K562 (cell line): ENCODE data around the gene ERAS. TPM values are rescaled to one million over a fixed set of nuclear protein-coding genes. Genes with fewer than 3 reads are reported as not detected.
A peak's percentile ranks its signal among the peaks of the same experiment; 100 is the strongest.

Experiments
- ATAC-seq: fragments of 200-7000 bp; cut with Tn5 transposase; 3 replicates; pipeline ENCODE4 v1.9.1; 2020; ENCODE audit warnings: moderate library complexity
- BruUV-seq: library from RNA; stranded (reverse); fragments of 400-500 nt; replicated peaks from 2 replicates; lab custom pipeline; 2021; lab: Mats Ljungman, UMichigan
- CTCF ChIA-PET: fragments of 300-600 bp; formaldehyde crosslinking; extraction: SDS; loops from one replicate; lab custom pipeline; 2021; ENCODE audit warnings: low intra/inter-chr PET ratio; lab: Yijun Ruan, JAX
- POLR2A ChIA-PET: fragments of 300-600, 350-650 bp; sonication (Branson Sonifier 250); formaldehyde crosslinking; extraction: SDS; loops from one replicate; lab custom pipeline; 2021; ENCODE audit warnings: antibody characterized with exemption, inconsistent platforms; lab: Yijun Ruan, JAX
- DNase-seq, 4 experiments: peaks; one replicate each; pipeline versions ENCODE4 v3.0.0 to v3.0.0-alpha.2; 2011 to 2018; ENCODE audit warnings: low spot score in 3 of 4, mixed read lengths in 3 of 4; ENCODE audit errors: extremely low read depth in 1 of 4
- FAIRE-seq: peaks from 2 replicates; lab custom pipeline; 2011; peaks lifted over from hg19 to GRCh38; lab: Jason Lieb, UNC
- H2AFZ ChIP-seq: 2 replicates; pipeline ENCODE4 v1.6.0; 2011; ENCODE audit warnings: low read depth, low read length, control low read depth, inconsistent platforms
- H3K27ac ChIP-seq: fragments of 200-600 bp; 3 replicates; pipeline ENCODE4 v1.8.0; 2011; ENCODE audit warnings: low read depth, mild to moderate bottlenecking, control low read depth, inconsistent platforms, low read length, moderate library complexity, mixed read lengths; ENCODE audit errors: extremely low read depth
- H3K27me3 ChIP-seq, 2 experiments: fragments of 300-600 bp in 1 of 2; 2 replicates in 1 of 2; 3 replicates in 1 of 2; pipeline versions ENCODE4 v1.6.0 to v1.8.0; 2011; ENCODE audit warnings: inconsistent platforms in 2 of 2, low read length in 2 of 2, mild to moderate bottlenecking in 1 of 2, mixed read lengths in 1 of 2, moderate library complexity in 1 of 2; ENCODE audit not compliant: control insufficient read depth in 2 of 2, insufficient read depth in 2 of 2
- H3K36me3 ChIP-seq: fragments of 300-600 bp; 3 replicates; pipeline ENCODE4 v1.8.0; 2011; ENCODE audit warnings: mild to moderate bottlenecking, low read length, inconsistent platforms; ENCODE audit not compliant: control insufficient read depth, insufficient read depth
- H3K4me1 ChIP-seq, 2 experiments: fragments of 200-600 bp in 1 of 2; replicated peaks in 1 of 2; 2 replicates in 1 of 2; 3 replicates in 1 of 2; pipeline versions ENCODE4 v1.5.1 to v1.8.0; 2011; ENCODE audit warnings: inconsistent platforms in 2 of 2, low read length in 2 of 2, mild to moderate bottlenecking in 1 of 2, mixed read lengths in 1 of 2, moderate library complexity in 1 of 2; ENCODE audit not compliant: control insufficient read depth in 2 of 2, insufficient read depth in 2 of 2
- H3K4me2 ChIP-seq: 2 replicates; pipeline ENCODE4 v1.6.1; 2011; ENCODE audit warnings: low read length, control low read depth, inconsistent platforms, mixed read lengths; ENCODE audit not compliant: insufficient read depth
- H3K4me3 ChIP-seq: fragments of 200-600 bp; sonication (generic), shearing (Covaris generic); 2 replicates; pipeline ENCODE4 v1.5.1; 2016; ENCODE audit warnings: control low read depth, inconsistent platforms
- H3K79me2 ChIP-seq: fragments of 200-600 bp; 3 replicates; pipeline ENCODE4 v1.8.0; 2011; ENCODE audit warnings: low read length, inconsistent platforms; ENCODE audit not compliant: control insufficient read depth, insufficient read depth
- H3K9ac ChIP-seq, 2 experiments: 2 replicates each; pipeline versions ENCODE4 v1.6.0 to v1.6.1; 2011; ENCODE audit warnings: low read depth in 2 of 2, low read length in 2 of 2, control low read depth in 1 of 2, inconsistent platforms in 1 of 2, mild to moderate bottlenecking in 1 of 2, mixed read lengths in 1 of 2; ENCODE audit not compliant: insufficient read depth in 1 of 2
- H3K9me1 ChIP-seq: one replicate; pipeline ENCODE4 v1.6.0; 2011; ENCODE audit warnings: inconsistent platforms, mild to moderate bottlenecking, low read length, moderate library complexity; ENCODE audit not compliant: control insufficient read depth, insufficient read depth
- H3K9me3 ChIP-seq: replicated peaks from 2 replicates; pipeline ENCODE4 v1.5.1; 2011; ENCODE audit warnings: low read depth, low read length, inconsistent platforms; ENCODE audit not compliant: control insufficient read depth, insufficient read depth
- H4K20me1 ChIP-seq: replicated peaks from 2 replicates; pipeline ENCODE4 v1.6.1; 2011; ENCODE audit warnings: low read length, inconsistent platforms, mixed read lengths; ENCODE audit not compliant: control insufficient read depth, insufficient read depth
- MCM5 ChIP-seq: fragments of 450-650 bp; IDR thresholded peaks from 2 replicates; pipeline ENCODE4 v1.6.1; 2016; ENCODE audit warnings: low read depth
- POLR2G ChIP-seq: fragments of 200-400 bp; formaldehyde crosslinking; IDR thresholded peaks from 2 replicates; pipeline ENCODE4 v1.6.1; 2017; ENCODE audit warnings: low read depth, mild to moderate bottlenecking, antibody characterized with exemption, low read length, moderate library complexity
- THRAP3 ChIP-seq: fragments of 450-650 bp; IDR thresholded peaks from 2 replicates; pipeline ENCODE4 v1.6.1; 2016; ENCODE audit warnings: mild to moderate bottlenecking, inconsistent platforms, borderline replicate concordance
- WGBS: fragments of 100-300 bp; shearing (Covaris generic); methylation state at CpG from one replicate; pipeline ENCODE4 v1.1.6; 2016; ENCODE audit warnings: low coverage, mixed read lengths; ENCODE audit not compliant: insufficient coverage; ENCODE audit errors: missing lambda C conversion rate; 5-methylcytosine and 5-hydroxymethylcytosine counted together
- in situ Hi-C: fragments of 300-500 bp; cut with MboI; formaldehyde crosslinking; loops from 4 replicates; pipeline ENCODE4 v1.15.0; 2018; ENCODE audit warnings: inconsistent platforms, mixed read lengths
- intact Hi-C: fragments of 100-400 bp; cut with micrococcal nuclease; formaldehyde crosslinking; loops from 2 replicates; pipeline ENCODE4 v1.14.2; 2022
- polyA plus RNA-seq, 8 experiments: library from polyadenylated mRNA; depleted of rRNA in 4 of 8; stranded (reverse) in 5 of 8; unstranded in 3 of 8; fragments of >200 nt; fragmentation: Nextera tagmentation in 2 of 8; fragmentation: Illumina TruSeq in 1 of 8; extraction: Ambion mirVana in 2 of 8; extraction: Trizol in 1 of 8; gene quantifications; 2 replicates each; pipeline versions ENCODE4 v1.2.1 to v1.2.3, GENCODE V29; 2011 to 2014; ENCODE audit warnings: inconsistent platforms in 1 of 8, missing spikeins in 1 of 8
- total RNA-seq, 7 experiments: library from RNA; depleted of rRNA in 6 of 7; stranded (reverse); fragments of >200 nt in 6 of 7; fragmentation: Illumina TruSeq in 2 of 7; extraction: Trizol in 2 of 7; gene quantifications; 2 replicates each; pipeline versions ENCODE4 v1.2.1 to v1.2.3, GENCODE V29; 2011 to 2021; ENCODE audit warnings: low replicate concordance in 1 of 7
- TF ChIP-seq, protein P1 (sequence below): sonication (generic); formaldehyde crosslinking; IDR thresholded peaks from 2 replicates; pipeline ENCODE4 v1.8.1; 2023; ENCODE audit warnings: mild to moderate bottlenecking, missing genetic modification reagents

The ERAS gene
- total and polyA plus RNA-seq, 9 of the 15 experiments (the other 6 are each of a cell fraction or from before 2014, with no cell fraction given): 0.07 to 0.12 TPM; not detected in 7

- Histone ChIP-seq H2AFZ (no peak overlapping the region), H3K4me3 (no peak overlapping the region), H3K79me2 (no peaks in the 10 kb centered on the region), H3K36me3 (peaks cover 27% of the 10 kb centered on the region; the same call in 2 of the 3 replicates), H3K4me1 (peaks cover 0 to 22% of the 10 kb centered on the region in 2 experiments; a peak in 2 of 5 replicates), H3K27me3 (no peaks in the 10 kb centered on the region), H3K9ac (no peak overlapping the region), H3K4me2 (no peak overlapping the region), H3K27ac (no peak overlapping the region), H3K9me1 (no peaks in the 10 kb centered on the region), H4K20me1 (no peaks in the 10 kb centered on the region), H3K9me3 (peaks cover 2% of the 10 kb centered on the region; the same call in 1 of the 2 replicates)
- 99% methylated on average over 19 of the region's 73 CpGs for WGBS
- BruUV-seq: no TSS peak
- ChIA-PET POLR2A (no interaction called here), CTCF (no interaction called here)
- TF ChIP-seq, protein P1, sequence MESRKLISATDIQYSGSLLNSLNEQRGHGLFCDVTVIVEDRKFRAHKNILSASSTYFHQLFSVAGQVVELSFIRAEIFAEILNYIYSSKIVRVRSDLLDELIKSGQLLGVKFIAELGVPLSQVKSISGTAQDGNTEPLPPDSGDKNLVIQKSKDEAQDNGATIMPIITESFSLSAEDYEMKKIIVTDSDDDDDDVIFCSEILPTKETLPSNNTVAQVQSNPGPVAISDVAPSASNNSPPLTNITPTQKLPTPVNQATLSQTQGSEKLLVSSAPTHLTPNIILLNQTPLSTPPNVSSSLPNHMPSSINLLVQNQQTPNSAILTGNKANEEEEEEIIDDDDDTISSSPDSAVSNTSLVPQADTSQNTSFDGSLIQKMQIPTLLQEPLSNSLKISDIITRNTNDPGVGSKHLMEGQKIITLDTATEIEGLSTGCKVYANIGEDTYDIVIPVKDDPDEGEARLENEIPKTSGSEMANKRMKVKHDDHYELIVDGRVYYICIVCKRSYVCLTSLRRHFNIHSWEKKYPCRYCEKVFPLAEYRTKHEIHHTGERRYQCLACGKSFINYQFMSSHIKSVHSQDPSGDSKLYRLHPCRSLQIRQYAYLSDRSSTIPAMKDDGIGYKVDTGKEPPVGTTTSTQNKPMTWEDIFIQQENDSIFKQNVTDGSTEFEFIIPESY (CRISPR knock-in tag): peak; percentile 56; the same call in 1 of the 2 replicates
- TF ChIP-seq POLR2G (0 out of 2 replicates have a peak, but pooled peaks have one; percentile 44), THRAP3 (no peak), MCM5 (no peak)
- ATAC-seq: no peak
- intact Hi-C loops (no loop called here), in situ Hi-C loops (no loop called here)
- DNase-seq: no peak
- no peak for FAIRE-seq
These were observed 752 bp downstream of the ERAS start for GRCh38 chrX:48826876-48827653.
